Activated CD4-positive, alpha-beta T cell treated with anti-CD3 and anti-CD28 coated beads, Interleukin-2, Interleukin-4, amounts not matched to agents 100 ng/mL and 50 ng/mL, durations not matched to agents 16 hours and 8 hours (primary cell): ENCODE results near the gene PLEKHG3.
"Not testable (repeated sequence)": the region's sequence is repeated elsewhere in the genome, so short reads cannot be mapped to it uniquely, and the experiment has no call there.

Source experiments
- DNase-seq: peaks from one replicate; pipeline ENCODE4 v3.0.0-alpha.2; 2020; ENCODE audit warnings: low spot score

PLEKHG3 gene

GRCh38 chr14:64704143-64704742 lies at the start of gene PLEKHG3:
TSS of gene PLEKHG3 (plus strand) at chr14:64704424. CDS start at chr14:64727632, 23,208 bp downstream.
- DNase-seq: no peak

GRCh38 chr14:64654901-64655300 lies 49.3 kb upstream of the PLEKHG3 start:
- no peak for DNase-seq

GRCh38 chr14:64656986-64657385 lies 47.2 kb upstream of the PLEKHG3 start:
- DNase-seq: no peak

- DNase-seq: no peak
These were observed 46.0 kb upstream of the PLEKHG3 start for GRCh38 chr14:64658201-64658600.

- DNase-seq: not testable (repeated sequence)
These were observed 45.4 kb upstream of the PLEKHG3 start for GRCh38 chr14:64658700-64659264.

- no peak for DNase-seq
These were observed 44.9 kb upstream of the PLEKHG3 start for GRCh38 chr14:64659366-64659765.

- no peak for DNase-seq
These were observed 41.0 kb upstream of the PLEKHG3 start for GRCh38 chr14:64663174-64663573.

GRCh38 chr14:64671591-64671990 lies 32.6 kb upstream of the PLEKHG3 start:
- DNase-seq: peak; percentile 44

- DNase-seq: no peak
These were observed 30.9 kb upstream of the PLEKHG3 start for GRCh38 chr14:64673316-64673715.

GRCh38 chr14:64673748-64674147 lies 30.5 kb upstream of the PLEKHG3 start:
- DNase-seq: peak; percentile 55

- DNase-seq: no peak
These were observed 29.4 kb upstream of the PLEKHG3 start for GRCh38 chr14:64674829-64675228.

GRCh38 chr14:64675312-64675711 lies 28.9 kb upstream of the PLEKHG3 start:
- no peak for DNase-seq

GRCh38 chr14:64676410-64677008 lies 27.7 kb upstream of the PLEKHG3 start:
- DNase-seq: no peak

- no peak for DNase-seq
These were observed 24.1 kb upstream of the PLEKHG3 start for GRCh38 chr14:64680013-64680713.

GRCh38 chr14:64680714-64681065 lies 23.5 kb upstream of the PLEKHG3 start:
- no peak for DNase-seq

GRCh38 chr14:64681796-64682710 lies 22.2 kb upstream of the PLEKHG3 start:
- DNase-seq: no peak

- DNase-seq: no peak
These were observed 21.4 kb upstream of the PLEKHG3 start for GRCh38 chr14:64682843-64683242.

GRCh38 chr14:64683264-64683663 lies 21.0 kb upstream of the PLEKHG3 start:
- DNase-seq: no peak

GRCh38 chr14:64684091-64684490 lies 20.1 kb upstream of the PLEKHG3 start:
- DNase-seq: no peak

GRCh38 chr14:64685371-64686281 lies 18.6 kb upstream of the PLEKHG3 start:
- DNase-seq: no peak

GRCh38 chr14:64686282-64686615 lies 18.0 kb upstream of the PLEKHG3 start:
- DNase-seq: no peak
